ENCODE results near the gene TMEM179.
"Not testable (repeated sequence)": the region's sequence is repeated elsewhere in the genome, so short reads cannot be mapped to it uniquely, and the experiment has no call there.

TMEM179 gene

GRCh38 chr14:104585966-104586697 lies 18.4 kb downstream of the TMEM179 start:
- DNase-seq, result no peak

DNA sequence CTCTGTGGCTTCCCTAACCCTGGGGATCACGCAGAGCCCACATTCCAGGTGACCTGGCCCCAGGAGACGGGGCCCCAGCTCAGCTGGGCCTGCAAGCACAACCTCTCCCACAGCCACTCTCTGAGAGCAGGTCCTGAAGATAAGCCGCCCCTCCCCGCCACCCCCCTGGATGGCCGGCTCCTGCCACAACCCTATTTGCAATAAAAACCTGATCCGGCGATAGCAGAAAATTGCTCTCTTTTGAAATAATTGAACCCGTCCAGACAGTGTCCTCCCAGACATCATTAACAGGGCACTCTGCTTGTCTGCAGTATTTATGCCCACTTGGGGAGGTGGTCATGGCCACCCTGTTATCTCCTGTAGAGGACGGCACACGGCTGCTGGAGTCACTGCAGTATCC lies 20.0 kb downstream of the TMEM179 start:
- DNase-seq, result no peak

DNA sequence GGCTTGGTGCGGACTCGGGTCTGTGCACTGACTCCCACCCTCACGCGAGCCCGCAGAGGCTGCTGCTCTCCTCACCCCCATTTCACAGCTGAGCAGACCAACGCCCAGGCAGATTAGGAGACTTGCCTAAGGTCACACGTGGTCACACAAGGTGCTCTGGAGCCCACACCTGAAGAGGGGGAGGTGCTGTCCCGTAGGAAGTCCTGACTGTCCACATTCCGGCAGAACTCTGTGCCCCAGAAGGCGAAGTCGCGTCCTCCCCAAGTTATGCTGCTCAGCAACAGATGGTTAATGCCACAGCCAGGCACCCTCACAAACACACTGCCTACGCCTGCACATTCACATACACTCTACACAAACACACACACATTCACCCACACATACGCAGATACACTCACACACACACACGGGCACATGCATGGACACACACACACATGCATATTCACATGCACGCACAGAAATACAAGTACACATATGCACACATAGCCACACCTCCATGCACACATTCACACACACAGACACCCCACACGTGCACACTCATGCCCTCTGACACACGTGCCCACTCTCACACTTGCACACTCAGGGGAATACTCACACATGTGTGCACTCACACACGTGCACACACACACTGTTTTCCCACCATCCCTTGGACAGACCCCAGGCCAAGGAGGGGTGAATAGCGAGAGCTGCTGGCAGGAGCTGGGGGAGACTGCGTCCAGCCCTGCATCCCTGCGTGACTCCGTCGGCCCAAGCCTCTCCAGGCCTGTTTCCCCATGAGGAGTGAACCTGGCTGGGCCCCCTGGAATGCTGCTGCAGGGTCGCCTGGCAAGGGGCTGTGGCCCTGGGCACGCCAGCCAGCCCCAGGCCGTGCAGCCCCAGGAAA lies 20.9 kb downstream of the TMEM179 start:
- no peak for DNase-seq

- DNase-seq, result no peak
These were observed 21.9 kb downstream of the TMEM179 start for GRCh38 chr14:104582662-104583061.

DNA sequence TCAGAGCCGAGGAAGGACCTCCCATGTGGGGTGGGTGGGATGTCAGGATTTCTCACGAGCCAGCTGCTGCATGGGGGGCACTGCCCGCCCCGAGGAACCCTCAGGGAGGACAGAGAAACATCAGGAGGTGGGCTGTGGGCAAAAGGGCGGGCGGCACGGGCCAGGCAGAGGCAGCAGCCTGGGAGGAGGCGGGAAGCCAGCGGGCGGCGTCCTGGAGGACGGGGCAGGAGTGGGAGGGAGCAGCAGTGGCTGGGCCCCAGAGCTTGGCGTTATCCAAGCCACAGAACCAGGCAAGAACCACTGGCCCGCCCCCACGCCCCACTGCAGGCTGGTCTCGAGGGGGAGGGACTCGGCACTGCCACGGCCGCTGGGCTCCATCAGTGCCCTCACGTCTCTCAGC lies 22.6 kb downstream of the TMEM179 start:
- DNase-seq, result no peak

- no peak for DNase-seq
These were observed 23.1 kb downstream of the TMEM179 start for GRCh38 chr14:104581521-104581920.

DNA sequence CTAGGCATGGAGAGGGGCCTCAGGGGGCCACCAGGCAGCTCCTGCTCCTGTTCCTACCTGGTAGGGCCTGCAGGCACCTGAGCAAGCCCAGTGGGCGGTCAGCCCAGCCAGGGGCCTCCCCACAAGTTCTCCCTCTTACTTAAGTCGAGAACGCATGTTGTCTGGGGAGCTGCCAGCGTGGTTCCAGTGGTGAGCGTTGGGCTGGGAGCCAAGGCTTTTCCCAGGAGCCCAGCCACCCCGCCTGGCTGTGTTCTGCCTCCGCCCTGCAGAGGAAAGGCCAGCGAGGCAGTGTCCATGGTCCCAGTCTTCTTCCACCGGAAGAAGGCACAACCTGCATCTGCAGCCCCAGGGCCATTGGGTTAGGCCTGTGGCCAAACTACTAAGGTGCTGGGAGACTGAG lies 23.6 kb downstream of the TMEM179 start:
- no peak for DNase-seq

GRCh38 chr14:104579939-104580338 lies 24.6 kb downstream of the TMEM179 start:
- DNase-seq, result not testable (repeated sequence)

DNA sequence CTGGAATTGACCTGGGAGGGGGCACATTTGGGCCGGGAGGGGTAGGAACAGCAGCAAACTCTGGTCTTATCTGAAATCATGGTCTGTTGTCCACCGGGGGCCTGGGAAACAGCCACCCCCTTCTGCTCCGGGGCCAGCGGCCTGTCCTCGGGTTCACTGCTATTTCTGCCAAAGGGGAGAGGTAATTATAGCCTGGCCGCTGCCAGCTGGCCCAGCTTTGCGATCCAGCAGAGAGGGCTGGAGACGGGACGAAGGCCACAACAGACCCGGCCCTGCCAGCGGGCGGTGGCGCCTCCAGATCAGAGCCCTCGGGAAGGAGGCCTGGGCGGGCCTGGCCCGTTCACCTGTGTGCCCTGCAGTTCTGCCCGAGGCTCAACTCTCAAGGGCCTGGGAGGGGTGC lies 25.1 kb downstream of the TMEM179 start, which contains the start of gene C14orf180:
Gene C14orf180, plus strand, starts transcription at position 258 of the 400 bp plus-strand sequence. CDS start 6,667 bp downstream, outside the sequence.
- DNase-seq, result no peak

DNA sequence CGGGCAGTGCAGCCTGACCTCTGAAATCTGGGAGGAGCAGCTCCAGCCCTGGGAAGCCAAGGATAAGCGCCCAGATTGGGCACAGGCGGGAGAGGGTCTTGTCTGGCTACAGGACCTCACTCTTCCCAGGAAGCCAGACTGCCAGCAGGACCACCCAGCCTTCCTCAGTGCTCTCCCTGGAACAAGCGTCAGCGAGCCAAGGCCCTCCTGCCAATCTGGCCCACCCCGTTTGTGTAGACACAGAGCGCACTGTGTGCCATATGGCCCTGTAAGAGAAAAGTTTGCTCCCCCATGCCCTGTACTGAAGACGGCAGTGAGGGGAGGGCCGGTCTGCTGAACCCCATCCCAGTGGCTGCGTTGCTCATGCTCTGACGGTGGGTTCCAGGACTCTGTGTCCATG lies 26.3 kb downstream of the TMEM179 start:
- DNase-seq, result no peak

GRCh38 chr14:104577847-104578301 lies 26.7 kb downstream of the TMEM179 start:
- DNase-seq, result no peak

DNA sequence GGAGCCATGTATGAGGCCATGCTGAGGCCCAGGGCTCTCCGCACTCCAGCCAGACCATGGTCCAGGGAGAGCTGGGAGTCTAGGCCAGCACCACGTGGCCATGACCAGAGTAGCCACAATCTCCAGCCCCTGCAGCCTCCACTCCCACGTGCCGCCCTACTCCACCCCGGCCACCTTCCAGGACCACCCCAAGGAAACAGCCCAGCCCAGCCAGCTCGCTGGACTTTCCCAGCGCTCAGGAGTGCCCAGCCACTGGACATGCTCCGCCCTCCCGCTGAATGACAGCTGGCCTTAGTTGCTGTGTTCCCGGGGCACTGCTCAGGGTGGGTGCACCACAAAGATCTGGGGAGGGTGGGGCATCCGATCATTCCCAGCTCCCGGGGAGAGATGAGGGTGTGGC lies 27.1 kb downstream of the TMEM179 start:
- DNase-seq, result no peak

DNA sequence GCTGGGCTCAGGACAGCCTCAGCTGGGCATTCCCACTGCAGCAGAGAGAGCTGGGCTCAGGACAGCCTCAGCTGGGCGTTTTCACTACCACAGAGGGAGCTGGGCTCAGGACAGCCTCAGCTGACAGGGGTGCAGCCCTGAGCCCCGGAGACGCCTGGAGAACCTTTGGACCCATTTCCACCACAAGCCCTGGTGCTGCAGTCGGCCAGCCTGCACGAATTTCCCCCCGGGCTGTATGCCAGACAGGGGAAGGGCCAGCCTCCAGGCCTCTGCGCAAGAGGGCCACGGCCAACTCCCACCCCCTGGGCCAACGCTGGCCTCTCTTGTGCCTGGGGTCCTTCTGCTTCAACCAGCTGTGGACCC lies 27.6 kb downstream of the TMEM179 start:
- no peak for DNase-seq

- DNase-seq, result no peak
These were observed 28.2 kb downstream of the TMEM179 start for GRCh38 chr14:104576232-104576969.

GRCh38 chr14:104574978-104575583 lies 29.5 kb downstream of the TMEM179 start:
- no peak for DNase-seq

DNA sequence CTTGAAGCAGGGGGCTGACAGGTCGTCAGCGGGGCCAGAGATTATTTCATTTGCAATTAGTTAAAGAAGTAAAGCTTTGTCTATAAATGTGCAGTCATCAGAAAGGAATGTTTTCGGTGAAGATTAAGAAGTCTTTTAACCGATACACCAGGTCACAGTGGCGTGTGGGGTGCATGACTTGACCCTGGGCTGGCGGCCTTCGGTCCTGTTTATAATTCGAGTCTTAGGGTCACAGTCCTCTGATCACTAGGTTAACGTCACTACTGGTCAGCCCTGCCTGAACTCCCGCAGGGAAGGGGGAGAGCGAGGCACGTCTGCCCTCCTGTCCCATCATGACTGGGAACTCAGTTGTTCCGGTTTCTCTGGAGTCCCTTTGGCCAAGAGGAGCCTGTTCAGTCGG lies 30.0 kb downstream of the TMEM179 start:
- no peak for DNase-seq

- no peak for DNase-seq
These were observed 30.6 kb downstream of the TMEM179 start for GRCh38 chr14:104573930-104574329.

DNA sequence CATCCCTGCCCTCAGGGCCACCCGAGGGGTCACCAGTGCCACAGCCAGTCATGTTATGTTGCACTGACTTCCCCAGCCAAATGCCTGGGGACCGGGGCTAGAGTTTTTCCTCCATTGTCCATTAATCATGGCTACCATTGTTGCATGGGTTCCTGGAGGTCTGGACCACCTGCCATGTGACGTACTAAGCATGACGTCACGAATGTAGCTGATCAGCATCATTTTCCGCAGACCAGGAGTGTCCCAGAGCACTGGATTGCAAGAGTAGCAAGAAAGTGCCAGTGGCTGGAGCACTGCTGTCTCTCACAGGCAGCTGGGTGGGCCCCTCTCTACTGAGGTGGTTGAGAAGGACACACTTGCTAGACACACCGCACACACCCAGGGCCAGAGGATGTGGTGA lies 31.9 kb downstream of the TMEM179 start:
- no peak for DNase-seq

- no peak for DNase-seq
These were observed 32.4 kb downstream of the TMEM179 start for GRCh38 chr14:104572024-104572626.

DNA sequence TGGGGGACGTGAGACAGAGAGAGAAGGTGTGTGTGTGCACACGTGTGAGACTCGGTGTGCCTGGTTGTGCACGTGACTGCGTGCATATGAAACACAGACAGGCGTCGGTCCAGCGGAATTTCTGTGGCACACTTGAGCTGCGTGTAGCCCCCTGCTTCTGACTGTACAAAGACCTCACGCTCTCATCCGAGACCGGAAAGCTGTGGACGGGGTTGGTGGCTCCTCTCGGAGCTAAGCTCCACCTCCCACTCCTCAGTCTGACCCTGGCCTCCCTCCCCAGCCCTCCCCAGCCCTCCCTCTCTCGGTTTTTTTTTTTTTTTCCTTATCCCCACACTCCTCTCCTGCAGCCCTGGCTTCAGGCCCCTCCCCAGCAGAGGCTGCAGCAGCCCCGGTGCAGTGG lies 33.3 kb downstream of the TMEM179 start:
- no peak for DNase-seq

DNA sequence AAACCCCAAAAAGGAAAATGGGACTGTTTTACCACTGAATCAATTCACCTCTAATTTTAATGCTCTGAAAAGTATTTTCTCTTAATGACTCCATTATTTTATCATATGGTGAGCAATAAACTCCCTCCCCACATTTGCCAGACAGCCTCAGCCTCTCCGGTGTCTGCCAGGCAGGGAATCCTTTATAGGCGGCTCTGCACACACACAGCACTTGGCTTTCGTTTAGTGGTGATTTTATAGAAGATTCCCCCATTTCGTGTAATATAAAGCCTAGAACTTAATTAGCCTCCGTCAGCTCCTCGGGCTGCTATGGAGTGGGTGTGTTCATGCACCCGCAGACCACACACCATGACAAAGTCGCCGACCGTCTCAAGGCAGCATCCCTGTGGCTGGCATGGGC lies 35.1 kb downstream of the TMEM179 start:
- DNase-seq, result no peak

DNA sequence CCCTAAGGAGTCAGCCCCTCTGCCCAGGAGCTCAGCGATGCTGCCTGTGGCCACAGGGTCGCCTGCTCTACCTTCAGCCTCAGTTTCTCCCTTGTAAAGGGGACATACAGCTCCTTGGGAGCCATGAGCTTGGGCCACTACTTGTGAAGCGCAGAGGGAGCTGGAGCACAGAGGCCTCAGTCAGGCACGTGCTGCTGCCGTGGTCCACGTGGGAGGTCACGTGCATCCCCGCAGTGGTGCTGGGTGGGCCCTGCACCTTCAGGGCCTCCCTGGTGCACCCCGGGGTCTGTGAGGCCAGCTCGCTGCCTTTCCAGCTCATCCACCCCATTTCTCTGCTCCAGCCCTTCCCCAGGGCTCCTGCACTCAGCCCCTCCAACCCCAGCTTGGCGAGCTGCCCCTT lies 36.0 kb downstream of the TMEM179 start:
- no peak for DNase-seq

DNA sequence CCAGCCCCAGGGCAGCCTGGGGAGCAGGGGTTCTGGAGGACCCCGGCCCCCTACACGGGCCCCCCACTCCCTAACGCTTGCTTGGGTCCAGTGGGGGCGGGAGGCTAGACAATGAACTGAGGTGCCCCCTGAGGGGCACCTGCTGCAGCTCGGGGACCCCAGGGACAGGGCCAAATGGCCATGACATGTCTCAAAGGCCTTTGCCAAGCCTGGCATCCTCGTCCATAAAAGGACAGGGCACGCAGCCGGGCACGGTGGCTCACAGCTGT lies 36.7 kb downstream of the TMEM179 start:
- no peak for DNase-seq

Measured in activated gamma-delta T cell treated with Interleukin-2 at 50 U/mL for 16 hours (primary cell).